ENCODE measurements around the gene KLHDC10. TPM values are rescaled to one million over a fixed set of nuclear protein-coding genes. Genes with fewer than 3 reads are reported as not detected.
"Not testable (repeated sequence)": the region's sequence is repeated elsewhere in the genome, so short reads cannot be mapped to it uniquely, and the experiment has no call there.

KLHDC10 gene
- total and polyA plus RNA-seq, 2 donors, result 16.5 to 51.7 TPM

- H3K4me1 ChIP-seq (ENCODE audit: insufficient read depth); DNase-seq (ENCODE audit: extremely low spot score); H3K4me3 ChIP-seq (ENCODE audit: low read depth, low read length); H3K36me3 ChIP-seq (ENCODE audit: insufficient read depth); H3K27ac ChIP-seq (ENCODE audit: low read depth): not testable (repeated sequence)
- 90% methylated on average over 6 of the region's 6 CpGs for WGBS
Observed at GRCh38 chr7:130064580-130064926, 5.8 kb upstream of the KLHDC10 start.

GRCh38 chr7:130065500-130066152 lies 4.7 kb upstream of the KLHDC10 start:
- Histone ChIP-seq H3K27ac (ENCODE audit: low read depth) (no peak overlapping the region), H3K4me1 (ENCODE audit: insufficient read depth) (no peaks in the 10 kb centered on the region), H3K4me3 (ENCODE audit: low read depth, low read length) (no peak overlapping the region), H3K36me3 (ENCODE audit: insufficient read depth) (no peaks in the 10 kb centered on the region)
- no peak for DNase-seq (ENCODE audit: extremely low spot score)
- 54% methylated on average over 6 of the region's 6 CpGs for WGBS

GRCh38 chr7:130069179-130069977 lies 956 bp upstream of the KLHDC10 start:
- no peaks in the 10 kb centered on the region for H3K36me3 ChIP-seq (ENCODE audit: insufficient read depth)
- no peak for DNase-seq (ENCODE audit: extremely low spot score)
- H3K27ac ChIP-seq (ENCODE audit: low read depth), result peak overlapping the region; percentile 16
- no peaks in the 10 kb centered on the region for H3K4me1 ChIP-seq (ENCODE audit: insufficient read depth)
- peak overlapping the region; percentile 98 for H3K4me3 ChIP-seq (ENCODE audit: low read depth, low read length)
- WGBS, result 64% methylated on average over 7 of the region's 7 CpGs

GRCh38 chr7:130070861-130071622 lies 708 bp downstream of the KLHDC10 start:
- under 1% methylated on average over 10 of the region's 10 CpGs for WGBS
- Histone ChIP-seq H3K36me3 (ENCODE audit: insufficient read depth) (no peaks in the 10 kb centered on the region), H3K4me3 (ENCODE audit: low read depth, low read length) (peak overlapping the region; percentile 98), H3K4me1 (ENCODE audit: insufficient read depth) (no peaks in the 10 kb centered on the region), H3K27ac (ENCODE audit: low read depth) (peak overlapping the region; percentile 81)
- no peak for DNase-seq (ENCODE audit: extremely low spot score)

- Histone ChIP-seq H3K4me1 (ENCODE audit: insufficient read depth) (no peaks in the 10 kb centered on the region), H3K27ac (ENCODE audit: low read depth) (no peak overlapping the region), H3K36me3 (ENCODE audit: insufficient read depth) (no peaks in the 10 kb centered on the region), H3K4me3 (ENCODE audit: low read depth, low read length) (peak overlapping the region; percentile 9)
- WGBS, result 8% methylated on average over 11 of the region's 11 CpGs
- peak; percentile 83 for DNase-seq (ENCODE audit: extremely low spot score)
Observed at GRCh38 chr7:130071701-130072622, 1.6 kb downstream of the KLHDC10 start.

GRCh38 chr7:130079846-130080394 lies 9.6 kb downstream of the KLHDC10 start:
- 94% methylated on average over 3 of the region's 3 CpGs for WGBS
- H3K36me3 ChIP-seq (ENCODE audit: insufficient read depth), result peaks cover 1% of the 10 kb centered on the region
- no peak overlapping the region for H3K27ac ChIP-seq (ENCODE audit: low read depth)
- DNase-seq (ENCODE audit: extremely low spot score), result no peak
- H3K4me3 ChIP-seq (ENCODE audit: low read depth, low read length), result no peak overlapping the region
- no peaks in the 10 kb centered on the region for H3K4me1 ChIP-seq (ENCODE audit: insufficient read depth)

GRCh38 chr7:130083497-130083896 lies 13.2 kb downstream of the KLHDC10 start:
- DNase-seq (ENCODE audit: extremely low spot score); H3K36me3 ChIP-seq (ENCODE audit: insufficient read depth); H3K4me1 ChIP-seq (ENCODE audit: insufficient read depth); H3K4me3 ChIP-seq (ENCODE audit: low read depth, low read length); H3K27ac ChIP-seq (ENCODE audit: low read depth): not testable (repeated sequence)
- WGBS, result 96% methylated on average over 4 of the region's 4 CpGs

GRCh38 chr7:130084037-130084875 lies 13.9 kb downstream of the KLHDC10 start:
- H3K4me1 ChIP-seq (ENCODE audit: insufficient read depth), result no peaks in the 10 kb centered on the region
- H3K27ac ChIP-seq (ENCODE audit: low read depth), result no peak overlapping the region
- WGBS, result 95% methylated on average over 11 of the region's 11 CpGs
- DNase-seq (ENCODE audit: extremely low spot score), result no peak
- H3K4me3 ChIP-seq (ENCODE audit: low read depth, low read length), result no peak overlapping the region
- H3K36me3 ChIP-seq (ENCODE audit: insufficient read depth), result peaks cover 1% of the 10 kb centered on the region

GRCh38 chr7:130085235-130085634 lies 14.9 kb downstream of the KLHDC10 start:
- not testable (repeated sequence) for H3K4me1 ChIP-seq (ENCODE audit: insufficient read depth); DNase-seq (ENCODE audit: extremely low spot score); H3K36me3 ChIP-seq (ENCODE audit: insufficient read depth); H3K27ac ChIP-seq (ENCODE audit: low read depth); H3K4me3 ChIP-seq (ENCODE audit: low read depth, low read length)
- WGBS, result 89% methylated on average over 5 of the region's 5 CpGs

- H3K4me3 ChIP-seq (ENCODE audit: low read depth, low read length), result no peak overlapping the region
- DNase-seq (ENCODE audit: extremely low spot score), result no peak
- H3K36me3 ChIP-seq (ENCODE audit: insufficient read depth), result peaks cover 1% of the 10 kb centered on the region
- H3K27ac ChIP-seq (ENCODE audit: low read depth), result no peak overlapping the region
- H3K4me1 ChIP-seq (ENCODE audit: insufficient read depth), result no peaks in the 10 kb centered on the region
Observed at GRCh38 chr7:130086938-130087337, 16.6 kb downstream of the KLHDC10 start.

- no peak for DNase-seq (ENCODE audit: extremely low spot score)
- no peak overlapping the region for H3K27ac ChIP-seq (ENCODE audit: low read depth)
- 36% methylated on average over 1 of the region's 1 CpG for WGBS
- H3K4me3 ChIP-seq (ENCODE audit: low read depth, low read length), result no peak overlapping the region
- H3K36me3 ChIP-seq (ENCODE audit: insufficient read depth), result peaks cover 1% of the 10 kb centered on the region
- no peaks in the 10 kb centered on the region for H3K4me1 ChIP-seq (ENCODE audit: insufficient read depth)
Observed at GRCh38 chr7:130087364-130087763, 17.0 kb downstream of the KLHDC10 start.
